ENCODE results near the gene TPSD1.

The TPSD1 gene

DNA sequence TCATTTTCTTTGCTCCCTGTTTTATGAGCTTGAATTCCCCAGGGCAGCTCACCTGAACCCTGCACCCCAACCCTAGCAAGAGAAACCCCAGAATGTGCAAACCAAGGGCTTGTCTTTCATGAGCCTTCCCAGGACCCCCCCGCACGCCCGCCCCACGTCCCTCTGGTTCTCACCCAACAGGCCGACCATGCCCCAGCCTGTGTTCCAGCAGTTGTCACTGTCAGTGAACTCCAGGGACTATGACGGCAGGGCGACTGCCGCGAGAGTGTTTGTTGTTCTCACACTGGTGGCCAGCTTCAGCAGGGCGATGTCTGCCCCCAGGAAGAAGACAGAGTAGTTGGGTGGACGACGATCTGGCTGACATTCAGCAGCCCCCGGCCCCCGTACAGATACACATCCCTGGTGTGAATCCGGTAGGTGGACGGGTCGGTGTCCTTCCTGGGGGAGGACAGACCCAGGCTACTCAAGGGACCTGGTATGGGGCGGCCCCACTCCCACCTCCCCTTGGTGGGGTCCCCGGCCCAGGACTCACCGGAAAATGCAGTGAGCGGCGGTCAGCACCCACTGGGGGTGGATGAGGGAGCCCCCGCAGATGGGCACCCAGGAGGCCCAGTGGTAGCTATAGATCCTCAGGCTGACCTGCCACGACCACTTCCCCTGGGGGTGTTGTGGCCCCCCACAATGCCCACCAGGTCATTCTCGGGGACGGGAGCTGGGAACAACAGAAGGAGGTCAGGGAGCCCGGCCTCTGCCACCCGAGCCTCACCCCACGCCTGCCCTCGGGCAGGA lies 20.1 kb downstream of the TPSD1 start:
- no peak overlapping the region for H2AFZ ChIP-seq (ENCODE audit: low read depth, low read length)
- no peak overlapping the region for H2BK12ac ChIP-seq (ENCODE audit: low read length in 2 of 2)
- no peak overlapping the region for H4K91ac ChIP-seq (ENCODE audit: low read length)
- peaks cover 28 to 71% of the 10 kb centered on the region in 2 experiments for H3K27me3 ChIP-seq (ENCODE audit: control insufficient read depth in 1 of 2, insufficient read depth in 1 of 2, low read length in 2 of 2)
- peaks cover 26% of the 10 kb centered on the region for H3K4me1 ChIP-seq (ENCODE audit: control insufficient read depth, insufficient read depth, low read depth, low read length)
- H3K36me3 ChIP-seq (ENCODE audit: control insufficient read depth in 1 of 2, insufficient read depth in 2 of 2, low read depth in 1 of 2, low read length in 2 of 2) = no peaks in the 10 kb centered on the region
- no peak overlapping the region for H3K18ac ChIP-seq (ENCODE audit: low read depth in 1 of 2, low read length in 2 of 2)
- H3K4ac ChIP-seq (ENCODE audit: low read depth in 1 of 2, low read length in 2 of 2) = no peak overlapping the region
- H3K4me2 ChIP-seq (ENCODE audit: low read length, poor library complexity, severe bottlenecking) = no peak overlapping the region
- H3K9me3 ChIP-seq (ENCODE audit: control insufficient read depth, low read length) = no peaks in the 10 kb centered on the region
- H3K23ac ChIP-seq (ENCODE audit: low read length in 2 of 2) = no peak overlapping the region
- no peak overlapping the region for H2BK120ac ChIP-seq (ENCODE audit: low read depth, low read length)
- no peak overlapping the region for H3K4me3 ChIP-seq (ENCODE audit: insufficient read depth in 1 of 2, low read depth in 1 of 2, low read length in 2 of 2)
- H3K27ac ChIP-seq (ENCODE audit: low read length, poor library complexity, severe bottlenecking) = no peak overlapping the region
- no peaks in the 10 kb centered on the region for H3K79me1 ChIP-seq (replicated peaks; ENCODE audit: low read length, poor library complexity, severe bottlenecking)
- H2AK5ac ChIP-seq (ENCODE audit: low read length, severe bottlenecking) = no peak overlapping the region
- DNase-seq = no peak
- no peak overlapping the region for H2BK5ac ChIP-seq (ENCODE audit: low read depth, low read length, poor library complexity, severe bottlenecking)
- H4K8ac ChIP-seq (ENCODE audit: low read length) = no peak overlapping the region
- H3K14ac ChIP-seq (ENCODE audit: low read length in 2 of 2) = no peak overlapping the region
- H3K9ac ChIP-seq (ENCODE audit: low read length) = no peak overlapping the region
- H2BK15ac ChIP-seq (ENCODE audit: low read depth, poor library complexity, severe bottlenecking) = no peak overlapping the region
- 84% methylated on average over 30 of the region's 30 CpGs for WGBS

DNA sequence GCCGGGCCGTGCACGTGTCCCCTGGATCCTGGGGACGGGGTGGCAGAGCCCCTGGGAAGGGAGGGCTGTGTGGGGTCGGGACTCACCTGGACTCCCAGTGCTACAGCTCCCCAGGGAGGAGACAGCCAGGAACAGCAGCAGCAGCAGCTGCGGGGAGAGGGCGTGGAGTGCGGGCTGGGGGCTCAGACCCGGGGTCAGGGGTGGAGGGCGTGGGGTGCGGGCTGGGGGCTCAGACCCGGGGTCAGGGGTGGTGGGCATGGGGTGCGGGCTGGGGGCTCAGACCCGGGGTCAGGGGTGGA lies 20.7 kb downstream of the TPSD1 start:
- Histone ChIP-seq H3K27ac (ENCODE audit: low read length, poor library complexity, severe bottlenecking) (no peak overlapping the region), H3K27me3 (ENCODE audit: control insufficient read depth in 1 of 2, insufficient read depth in 1 of 2, low read length in 2 of 2) (peaks cover 28 to 74% of the 10 kb centered on the region in 2 experiments), H2AFZ (ENCODE audit: low read depth, low read length) (no peak overlapping the region), H3K79me1 (replicated peaks; ENCODE audit: low read length, poor library complexity, severe bottlenecking) (no peaks in the 10 kb centered on the region), H3K18ac (ENCODE audit: low read depth in 1 of 2, low read length in 2 of 2) (no peak overlapping the region), H4K8ac (ENCODE audit: low read length) (no peak overlapping the region), H2AK5ac (ENCODE audit: low read length, severe bottlenecking) (no peak overlapping the region), H3K4me2 (ENCODE audit: low read length, poor library complexity, severe bottlenecking) (no peak overlapping the region), H2BK5ac (ENCODE audit: low read depth, low read length, poor library complexity, severe bottlenecking) (no peak overlapping the region), H3K23ac (ENCODE audit: low read length in 2 of 2) (no peak overlapping the region), H3K4me3 (ENCODE audit: insufficient read depth in 1 of 2, low read depth in 1 of 2, low read length in 2 of 2) (no peak overlapping the region), H3K9ac (ENCODE audit: low read length) (no peak overlapping the region), H4K91ac (ENCODE audit: low read length) (no peak overlapping the region), H3K36me3 (ENCODE audit: control insufficient read depth in 1 of 2, insufficient read depth in 2 of 2, low read depth in 1 of 2, low read length in 2 of 2) (no peaks in the 10 kb centered on the region), H2BK12ac (ENCODE audit: low read length in 2 of 2) (no peak overlapping the region), H2BK15ac (ENCODE audit: low read depth, poor library complexity, severe bottlenecking) (no peak overlapping the region), H3K9me3 (ENCODE audit: control insufficient read depth, low read length) (no peaks in the 10 kb centered on the region), H2BK120ac (ENCODE audit: low read depth, low read length) (no peak overlapping the region), H3K4ac (ENCODE audit: low read depth in 1 of 2, low read length in 2 of 2) (no peak overlapping the region), H3K14ac (ENCODE audit: low read length in 2 of 2) (no peak overlapping the region), H3K4me1 (ENCODE audit: control insufficient read depth, insufficient read depth, low read depth, low read length) (peaks cover 22% of the 10 kb centered on the region)
- 90% methylated on average over 11 of the region's 14 CpGs for WGBS
- no peak for DNase-seq

DNA sequence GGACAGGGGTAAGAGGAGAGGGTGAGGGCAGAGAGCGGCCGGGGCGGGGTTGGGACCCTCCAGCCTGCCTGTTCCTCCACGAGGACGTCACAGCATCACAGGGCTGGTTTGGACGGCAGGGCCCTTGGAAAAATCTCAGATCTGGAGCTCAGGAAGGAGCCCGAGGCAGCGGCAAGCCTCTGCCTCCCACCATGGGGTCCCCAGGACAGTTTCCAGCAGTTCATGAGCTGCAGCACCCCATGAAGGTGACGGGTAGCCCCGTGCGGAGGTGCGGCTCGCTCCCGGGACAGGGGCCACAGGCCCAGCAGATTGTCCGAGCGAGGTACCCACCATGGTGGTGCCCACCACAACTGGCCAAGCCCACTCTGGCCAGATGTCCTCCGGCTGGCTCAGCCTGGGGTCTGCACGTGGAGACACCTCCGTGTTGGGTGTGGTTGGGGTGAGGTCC lies 21.3 kb downstream of the TPSD1 start:
- Histone ChIP-seq H2BK12ac (ENCODE audit: low read length in 2 of 2) (no peak overlapping the region), H2BK15ac (ENCODE audit: low read depth, poor library complexity, severe bottlenecking) (peak overlapping the region; percentile 52), H3K79me1 (replicated peaks; ENCODE audit: low read length, poor library complexity, severe bottlenecking) (no peaks in the 10 kb centered on the region), H3K18ac (ENCODE audit: low read depth in 1 of 2, low read length in 2 of 2) (no peak overlapping the region), H2BK5ac (ENCODE audit: low read depth, low read length, poor library complexity, severe bottlenecking) (no peak overlapping the region), H3K9me3 (ENCODE audit: control insufficient read depth, low read length) (no peaks in the 10 kb centered on the region), H3K27ac (ENCODE audit: low read length, poor library complexity, severe bottlenecking) (no peak overlapping the region), H3K4me2 (ENCODE audit: low read length, poor library complexity, severe bottlenecking) (no peak overlapping the region), H2BK120ac (ENCODE audit: low read depth, low read length) (no peak overlapping the region), H3K4me1 (ENCODE audit: control insufficient read depth, insufficient read depth, low read depth, low read length) (peaks cover 17% of the 10 kb centered on the region), H2AFZ (ENCODE audit: low read depth, low read length) (no peak overlapping the region), H3K9ac (ENCODE audit: low read length) (no peak overlapping the region), H4K91ac (ENCODE audit: low read length) (no peak overlapping the region), H4K8ac (ENCODE audit: low read length) (no peak overlapping the region), H3K14ac (ENCODE audit: low read length in 2 of 2) (no peak overlapping the region), H3K4ac (ENCODE audit: low read depth in 1 of 2, low read length in 2 of 2) (no peak overlapping the region), H3K23ac (ENCODE audit: low read length in 2 of 2) (no peak overlapping the region), H3K36me3 (ENCODE audit: control insufficient read depth in 1 of 2, insufficient read depth in 2 of 2, low read depth in 1 of 2, low read length in 2 of 2) (no peaks in the 10 kb centered on the region), H3K27me3 (ENCODE audit: control insufficient read depth in 1 of 2, insufficient read depth in 1 of 2, low read length in 2 of 2) (peaks cover 28 to 77% of the 10 kb centered on the region in 2 experiments), H3K4me3 (ENCODE audit: insufficient read depth in 1 of 2, low read depth in 1 of 2, low read length in 2 of 2) (no peak overlapping the region), H2AK5ac (ENCODE audit: low read length, severe bottlenecking) (no peak overlapping the region)
- DNase-seq = no peak
- 87% methylated on average over 18 of the region's 19 CpGs for WGBS

DNA sequence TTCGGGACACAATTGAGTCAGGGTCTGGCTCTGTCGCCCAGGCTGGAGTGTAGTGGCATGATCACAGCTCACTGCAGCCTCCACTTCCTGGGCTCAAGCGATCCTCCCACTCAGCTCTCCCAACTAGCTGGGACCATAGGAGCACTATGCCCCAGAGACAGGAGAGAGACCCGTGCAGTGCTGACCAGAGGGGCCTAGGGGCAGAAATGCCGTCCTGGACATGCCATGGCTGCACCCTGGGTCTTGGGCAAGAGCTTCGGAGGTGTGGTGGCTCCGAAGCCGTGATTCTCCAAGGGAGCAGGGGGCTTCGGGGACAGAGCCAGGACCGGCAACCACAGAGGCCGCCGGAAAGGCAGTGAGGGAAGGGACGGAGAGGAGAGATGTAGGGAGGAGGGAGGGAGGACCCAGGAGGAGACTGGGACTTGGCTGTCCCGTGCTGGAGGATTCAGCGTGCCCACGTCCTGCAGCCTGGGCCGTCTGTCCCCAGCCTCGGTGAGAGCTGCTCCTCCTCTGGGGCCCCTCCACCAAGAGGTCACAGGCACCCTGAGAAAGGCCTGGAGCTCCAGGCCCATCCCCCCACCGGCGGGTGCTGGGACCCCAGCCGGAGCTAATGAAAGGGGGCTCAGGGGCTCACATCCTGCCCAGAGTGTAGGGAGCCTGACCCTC lies 21.9 kb downstream of the TPSD1 start:
- Histone ChIP-seq H3K23ac (ENCODE audit: low read length in 2 of 2) (no peak overlapping the region), H2BK15ac (ENCODE audit: low read depth, poor library complexity, severe bottlenecking) (no peak overlapping the region), H3K4me3 (ENCODE audit: insufficient read depth in 1 of 2, low read depth in 1 of 2, low read length in 2 of 2) (no peak overlapping the region), H3K36me3 (ENCODE audit: control insufficient read depth in 1 of 2, insufficient read depth in 2 of 2, low read depth in 1 of 2, low read length in 2 of 2) (no peaks in the 10 kb centered on the region), H3K27ac (ENCODE audit: low read length, poor library complexity, severe bottlenecking) (no peak overlapping the region), H2BK120ac (ENCODE audit: low read depth, low read length) (no peak overlapping the region), H3K14ac (ENCODE audit: low read length in 2 of 2) (no peak overlapping the region), H3K27me3 (ENCODE audit: control insufficient read depth in 1 of 2, insufficient read depth in 1 of 2, low read length in 2 of 2) (peaks cover 28 to 76% of the 10 kb centered on the region in 2 experiments), H3K4me1 (ENCODE audit: control insufficient read depth, insufficient read depth, low read depth, low read length) (peaks cover 12% of the 10 kb centered on the region), H4K8ac (ENCODE audit: low read length) (no peak overlapping the region), H3K9me3 (ENCODE audit: control insufficient read depth, low read length) (no peaks in the 10 kb centered on the region), H2BK12ac (ENCODE audit: low read length in 2 of 2) (no peak overlapping the region), H4K91ac (ENCODE audit: low read length) (no peak overlapping the region), H3K4ac (ENCODE audit: low read depth in 1 of 2, low read length in 2 of 2) (no peak overlapping the region), H2AK5ac (ENCODE audit: low read length, severe bottlenecking) (no peak overlapping the region), H2BK5ac (ENCODE audit: low read depth, low read length, poor library complexity, severe bottlenecking) (no peak overlapping the region), H3K9ac (ENCODE audit: low read length) (no peak overlapping the region), H2AFZ (ENCODE audit: low read depth, low read length) (no peak overlapping the region), H3K4me2 (ENCODE audit: low read length, poor library complexity, severe bottlenecking) (no peak overlapping the region), H3K79me1 (replicated peaks; ENCODE audit: low read length, poor library complexity, severe bottlenecking) (no peaks in the 10 kb centered on the region), H3K18ac (ENCODE audit: low read depth in 1 of 2, low read length in 2 of 2) (no peak overlapping the region)
- WGBS = 79% methylated on average over 21 of the region's 21 CpGs
- no peak for DNase-seq

All from mesenchymal stem cell (in vitro differentiated cells and primary cell).